HG03280 (cell line): Measurements from ENCODE around the gene PCDH15.

Experiments used
- ATAC-seq: cut with Tn5 transposase; IDR thresholded peaks from one replicate; pipeline ENCODE4 v1.9.1; 2021; ENCODE audit warnings: mild to moderate bottlenecking, moderate library complexity; ENCODE audit not compliant: unreplicated experiment

Gene PCDH15

DNA sequence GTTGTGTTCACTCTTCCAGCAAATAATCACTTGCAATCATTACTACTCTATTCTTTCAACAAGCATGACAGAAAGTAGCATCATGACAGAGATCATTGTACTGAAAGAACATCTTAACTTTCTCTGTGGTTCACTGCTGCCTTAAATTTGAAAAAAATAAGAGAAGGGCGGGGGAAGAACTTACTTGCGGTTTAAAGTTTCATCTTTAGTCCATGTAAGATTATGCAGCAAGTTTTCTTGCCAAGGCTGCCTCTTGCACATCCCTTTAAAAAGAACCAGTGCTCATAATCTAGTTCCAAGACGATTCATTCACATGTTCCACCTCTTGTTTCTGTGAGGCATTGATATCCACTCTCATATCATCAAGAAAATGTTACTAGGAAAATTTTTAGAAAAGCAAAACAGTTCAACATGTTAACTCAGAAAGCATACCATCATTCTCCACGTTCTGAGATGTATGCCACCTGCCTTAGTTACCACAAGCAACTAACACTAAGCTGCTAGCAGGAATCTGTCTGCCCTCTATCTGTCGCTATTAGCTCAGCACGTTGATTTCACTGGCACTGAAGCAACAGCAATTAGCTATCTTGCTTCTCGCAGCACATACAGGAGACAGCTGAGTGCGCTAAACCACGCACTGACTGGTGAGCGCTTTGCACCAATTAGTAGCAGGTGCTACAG, at the start of gene PCDH15:
Gene PCDH15, minus strand, starts transcription at position 491 of the 681 bp plus-strand sequence. CDS start 136,969 bp downstream, outside the sequence.
- ATAC-seq = no peak

DNA sequence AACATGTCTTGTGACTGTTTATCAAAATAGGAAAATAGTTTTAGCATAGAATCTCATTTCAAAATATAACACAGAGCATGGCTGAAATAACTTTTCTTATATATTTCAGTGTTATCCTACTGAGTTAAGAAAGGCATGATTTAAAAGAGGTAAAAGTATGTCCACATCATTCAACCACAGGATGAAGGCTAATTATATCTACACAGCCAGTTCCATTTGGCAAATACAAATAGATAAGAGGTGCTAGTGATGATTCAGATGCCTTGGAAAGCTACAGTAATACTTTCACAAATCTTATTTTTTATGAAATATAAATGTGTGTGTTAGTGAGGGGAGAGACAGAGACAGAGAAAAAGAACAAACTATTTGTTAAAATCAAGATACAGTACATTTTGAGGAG, 42.9 kb upstream of the PCDH15 start:
- ATAC-seq = no peak

DNA sequence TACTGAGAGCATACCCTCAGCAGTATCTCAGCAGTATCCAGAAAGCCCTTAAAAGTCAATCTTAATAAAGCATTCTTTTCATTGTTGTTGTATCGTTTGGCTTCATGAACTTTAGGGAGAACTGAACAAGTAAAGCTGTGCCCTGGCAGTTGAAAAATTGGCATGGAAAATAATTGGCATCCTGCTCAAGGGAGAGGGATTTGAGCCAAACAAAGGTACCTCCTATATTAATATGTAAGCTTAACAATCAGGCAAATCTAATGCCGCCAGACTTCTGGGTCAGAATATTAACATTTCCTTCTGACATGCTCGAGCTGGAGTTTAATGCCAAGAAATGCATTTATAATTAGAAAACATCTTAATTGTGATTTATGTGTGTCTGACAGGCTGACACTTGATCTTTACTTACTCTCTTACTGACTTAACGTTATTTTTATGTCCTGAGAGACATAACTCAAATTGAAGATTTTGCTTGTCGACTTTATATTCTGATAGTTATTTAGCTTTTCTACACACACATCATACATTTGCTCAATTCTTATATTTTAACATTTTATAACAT, 42.1 kb upstream of the PCDH15 start:
- no peak for ATAC-seq

DNA sequence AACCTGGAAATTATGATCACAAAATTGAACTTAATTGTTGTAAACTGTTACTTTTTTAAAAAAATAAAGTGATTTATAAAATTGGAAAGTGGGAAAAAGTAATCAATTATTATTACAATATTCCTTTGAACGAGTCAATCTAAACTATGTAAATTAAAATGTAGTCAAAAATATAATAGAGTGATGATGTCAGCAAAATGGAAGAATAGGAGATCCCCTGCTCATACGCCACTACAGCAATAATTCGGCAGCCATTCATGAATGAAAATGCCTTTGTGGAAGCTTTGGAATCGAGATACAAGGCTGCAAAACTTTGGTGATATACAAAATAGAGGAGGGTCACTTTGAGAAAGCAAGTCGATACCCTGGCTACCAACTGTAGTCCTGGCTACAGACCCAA, 36.4 kb upstream of the PCDH15 start:
- no peak for ATAC-seq

DNA sequence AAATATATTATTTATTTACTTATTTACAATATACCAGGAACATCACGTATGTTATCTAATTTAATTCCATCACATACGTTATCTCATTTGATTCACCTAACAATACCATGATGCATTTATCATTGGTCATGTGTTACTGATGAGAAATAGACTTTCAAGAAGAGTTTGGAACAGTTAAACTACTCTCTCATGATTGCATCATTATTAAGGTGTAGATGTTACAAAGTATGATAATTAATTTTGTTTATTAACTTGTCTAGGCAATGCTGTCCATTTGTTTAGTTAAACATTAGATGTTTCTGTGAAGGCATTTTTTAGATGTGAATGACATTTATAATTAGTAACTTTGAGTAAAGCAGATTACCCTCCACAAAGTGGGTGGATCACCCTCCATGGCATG, 32.0 kb upstream of the PCDH15 start:
- ATAC-seq = no peak

DNA sequence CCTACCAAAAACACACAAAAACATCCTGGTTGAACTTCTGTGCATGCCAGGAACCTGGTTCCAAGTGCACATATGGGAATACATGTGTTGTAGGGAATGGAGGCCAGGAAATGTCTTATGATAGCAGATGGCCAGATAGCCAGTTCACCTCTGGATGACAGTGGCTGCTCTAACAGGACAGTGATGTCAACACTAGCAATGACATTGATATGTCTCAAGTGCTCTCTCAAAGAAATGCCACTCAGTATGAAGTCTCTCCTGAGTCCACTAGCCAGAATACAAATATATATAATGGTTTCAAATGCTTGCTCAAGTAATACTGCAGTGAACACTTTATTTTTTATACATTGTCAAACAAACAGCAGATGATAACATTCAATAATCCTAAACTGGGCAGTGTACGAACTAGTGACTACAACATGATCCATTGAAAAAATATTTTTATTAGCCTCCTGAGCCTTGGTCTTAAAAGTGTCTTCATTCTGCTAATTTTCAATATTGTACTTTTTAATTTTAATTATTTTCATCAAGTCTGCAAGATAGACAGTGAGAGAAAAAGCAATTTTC, 26.0 kb upstream of the PCDH15 start:
- no peak for ATAC-seq

DNA sequence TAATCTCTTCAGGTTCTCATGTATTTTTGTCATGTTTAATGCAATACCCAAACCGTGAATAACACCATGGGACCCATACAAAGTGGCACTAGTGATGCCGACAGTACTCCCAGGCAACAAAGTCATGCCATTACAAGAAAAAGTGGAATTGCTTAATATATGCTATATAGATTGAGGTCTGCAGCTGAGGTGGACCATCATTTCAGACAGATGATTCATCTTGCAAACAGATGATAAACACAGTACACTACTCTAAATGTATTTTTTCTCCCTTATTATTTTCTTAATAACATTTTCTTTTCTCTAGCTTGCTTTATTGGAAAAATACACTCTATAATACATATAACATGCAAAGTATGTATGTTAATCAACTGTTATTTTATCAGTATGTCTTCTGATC, 14.6 kb upstream of the PCDH15 start:
- no peak for ATAC-seq

DNA sequence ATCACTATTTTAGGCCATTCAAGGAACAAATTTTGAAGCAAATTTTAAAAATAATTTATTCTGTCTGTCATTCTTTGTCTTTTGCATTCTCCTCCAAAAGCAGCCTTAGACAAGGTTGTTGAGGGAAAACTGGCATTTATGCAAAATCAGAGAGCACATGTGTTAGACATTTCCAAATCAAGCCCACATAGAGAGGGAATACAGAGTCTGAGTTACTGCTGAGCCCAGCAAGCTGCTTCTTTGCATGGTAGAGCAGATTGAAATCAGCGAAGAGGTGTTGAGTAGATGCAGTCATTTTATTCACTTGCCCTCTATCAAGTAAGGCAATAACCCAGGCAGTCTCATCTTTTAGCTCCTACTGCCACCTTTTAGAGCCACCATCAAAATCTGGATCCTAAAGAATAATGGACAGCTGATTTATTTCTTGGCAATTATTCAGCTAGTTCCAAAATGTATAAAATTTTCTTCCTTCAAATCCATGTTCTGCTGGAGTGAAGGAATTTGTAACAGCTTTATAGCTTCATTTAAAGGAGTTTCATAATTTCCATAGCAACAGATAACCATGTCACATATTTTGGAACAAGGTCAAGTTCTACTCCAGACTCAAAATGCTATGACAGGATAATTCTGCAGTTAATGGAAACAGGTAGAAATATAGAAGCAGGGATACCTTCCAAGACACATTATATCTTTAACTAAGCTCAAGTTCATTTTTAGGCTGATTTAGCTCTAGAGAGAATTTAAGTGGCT, 7.3 kb upstream of the PCDH15 start:
- no peak for ATAC-seq

DNA sequence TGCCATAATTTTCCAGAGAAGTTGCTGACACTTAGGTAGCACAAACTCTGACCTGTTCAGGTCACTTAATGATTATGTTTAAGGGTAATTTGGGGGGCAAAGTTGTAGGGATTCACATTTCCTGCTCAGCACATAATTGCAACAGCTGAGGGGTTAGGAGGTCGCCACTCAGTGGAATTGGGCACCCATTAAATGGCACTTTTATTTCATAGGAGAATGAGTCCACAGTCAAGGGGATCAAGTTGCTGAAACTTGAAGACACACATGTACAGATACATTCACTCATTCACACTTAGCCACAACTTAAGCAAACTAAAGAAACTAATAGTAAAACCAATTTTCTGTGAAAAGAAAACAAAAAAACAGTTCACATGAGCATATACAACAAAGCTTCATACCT, 1.5 kb downstream of the PCDH15 start:
- no peak for ATAC-seq

DNA sequence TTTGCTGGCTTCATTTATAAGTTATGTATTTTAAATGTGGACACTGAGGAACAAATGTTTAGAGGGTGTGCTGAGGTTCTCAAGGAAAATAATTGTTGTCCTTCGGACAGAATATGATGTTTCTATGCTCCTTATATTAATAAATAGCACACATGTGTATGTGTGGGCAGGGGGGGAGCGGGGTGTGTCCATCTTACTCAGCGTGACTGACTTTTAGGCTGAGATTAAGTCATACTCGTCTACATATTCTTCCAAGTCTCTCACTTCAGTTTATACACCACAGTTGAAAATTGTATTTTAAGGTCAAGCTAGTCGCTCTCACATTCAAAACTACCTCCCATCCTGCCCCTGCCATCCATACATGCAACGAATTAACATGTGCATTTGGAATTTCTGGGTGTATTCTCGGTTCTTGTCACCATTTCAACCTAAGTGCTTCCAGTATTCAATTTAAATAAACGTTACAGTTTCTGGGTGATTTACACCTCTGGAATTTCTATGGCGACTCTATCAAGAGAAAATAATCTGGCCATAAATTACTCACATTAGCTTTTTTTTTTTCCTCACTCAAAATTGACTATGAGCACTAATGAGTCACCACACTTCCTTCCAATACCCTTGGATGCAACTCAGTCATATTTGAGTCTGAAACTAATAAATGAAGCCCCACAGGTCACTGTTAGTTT, 3.3 kb downstream of the PCDH15 start:
- no peak for ATAC-seq

DNA sequence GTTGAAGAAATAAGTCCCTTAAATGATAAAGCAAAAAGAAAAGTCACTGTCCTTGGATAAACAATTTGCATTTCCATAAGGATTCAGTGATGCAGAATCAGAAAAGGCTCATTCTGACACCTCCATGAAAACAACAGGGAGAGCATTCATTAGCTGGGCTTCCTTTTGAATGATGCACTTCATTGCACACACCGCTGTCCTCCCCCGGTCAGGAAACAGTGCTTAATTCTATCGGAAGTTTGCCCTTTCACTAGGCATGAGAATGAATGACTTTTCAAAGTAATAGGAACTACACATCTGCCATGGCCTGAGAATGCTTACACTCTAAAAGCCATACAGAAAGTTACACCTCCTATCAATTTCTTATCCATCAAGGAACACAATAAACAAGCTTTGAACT, 4.2 kb downstream of the PCDH15 start:
- no peak for ATAC-seq

DNA sequence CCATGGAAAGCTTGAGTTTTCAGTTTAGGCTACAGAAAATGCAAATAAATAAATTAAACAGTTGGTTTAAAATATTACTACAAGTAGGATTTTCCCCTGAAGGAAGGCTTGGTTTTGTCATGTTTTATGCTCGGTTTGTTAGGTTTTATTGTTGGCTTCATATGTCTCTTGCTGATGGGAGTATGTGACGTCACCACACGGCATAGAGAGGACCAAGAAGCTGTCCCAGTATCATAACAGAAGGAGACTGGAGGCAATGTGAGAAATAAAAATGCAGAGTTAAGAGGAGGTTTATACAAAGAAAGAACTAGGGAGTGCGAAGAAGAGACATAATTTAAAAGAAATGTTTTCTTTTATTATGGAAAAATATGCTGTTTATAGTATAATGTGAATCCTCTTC, 24.4 kb downstream of the PCDH15 start:
- no peak for ATAC-seq

DNA sequence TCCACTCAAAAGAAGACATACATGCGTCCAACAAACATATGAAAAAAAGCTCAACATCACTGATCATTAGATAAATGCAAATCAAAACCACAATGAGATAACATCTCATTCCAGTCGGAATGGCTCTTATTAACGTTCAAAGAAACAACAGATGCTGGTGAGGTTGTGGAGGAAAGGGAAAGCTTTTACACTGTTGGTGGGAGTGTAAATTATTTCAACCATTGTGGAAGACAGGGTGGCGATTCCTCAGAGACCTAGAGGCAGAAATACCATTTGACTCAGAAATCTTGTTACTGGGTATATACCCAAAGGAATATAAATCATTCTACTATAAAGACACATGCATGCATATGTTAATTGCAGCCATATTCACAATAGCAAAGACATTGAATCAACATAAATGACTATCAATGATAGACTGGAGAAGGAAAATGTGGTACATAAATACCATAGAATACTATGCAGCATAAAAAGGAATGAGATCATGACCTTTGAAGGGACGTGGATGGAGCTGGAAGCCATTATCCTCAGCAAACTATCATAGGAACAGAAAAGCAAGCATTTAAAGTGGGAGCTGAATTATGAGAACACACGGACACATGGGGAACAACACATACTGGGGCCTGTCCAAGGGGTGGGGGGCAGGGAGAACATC, 28.4 kb downstream of the PCDH15 start:
- no peak for ATAC-seq

DNA sequence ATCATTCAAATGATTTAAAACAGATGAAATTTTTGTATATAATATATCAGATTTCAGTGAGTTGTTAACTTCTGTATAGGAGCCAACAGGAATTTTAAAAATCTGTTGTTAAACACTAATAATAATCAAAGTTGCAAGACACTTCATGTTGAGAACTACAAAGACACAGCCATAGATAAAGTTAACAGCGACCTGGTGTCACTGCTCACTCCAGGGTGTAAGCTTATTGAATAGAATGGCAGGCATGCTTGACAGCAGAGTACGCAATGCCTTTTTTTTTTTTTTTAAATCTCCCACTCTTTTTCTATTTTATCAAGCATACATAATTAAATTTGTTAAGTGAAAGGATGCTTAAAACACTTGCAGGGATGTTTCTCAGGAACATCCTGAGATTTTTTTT, 32.0 kb downstream of the PCDH15 start:
- ATAC-seq = no peak

DNA sequence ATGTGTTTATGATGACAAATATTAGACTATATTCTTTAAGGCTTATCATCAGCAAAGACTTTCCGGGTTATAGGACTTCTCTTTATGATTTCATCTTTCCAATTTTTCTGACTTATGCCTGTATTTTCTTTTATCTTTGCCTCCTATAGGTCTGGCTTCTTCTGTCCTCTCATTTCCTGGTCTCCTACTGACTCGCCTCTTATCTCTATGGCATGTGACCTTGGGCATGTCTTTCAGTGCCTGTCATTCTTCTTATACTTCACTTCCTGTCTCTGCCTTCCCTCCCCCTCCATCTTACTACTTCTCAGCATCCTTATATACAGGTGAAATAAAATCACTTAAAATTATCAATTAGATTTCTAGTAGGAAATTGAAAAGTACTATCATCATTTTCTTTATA, 42.2 kb downstream of the PCDH15 start:
- no peak for ATAC-seq

DNA sequence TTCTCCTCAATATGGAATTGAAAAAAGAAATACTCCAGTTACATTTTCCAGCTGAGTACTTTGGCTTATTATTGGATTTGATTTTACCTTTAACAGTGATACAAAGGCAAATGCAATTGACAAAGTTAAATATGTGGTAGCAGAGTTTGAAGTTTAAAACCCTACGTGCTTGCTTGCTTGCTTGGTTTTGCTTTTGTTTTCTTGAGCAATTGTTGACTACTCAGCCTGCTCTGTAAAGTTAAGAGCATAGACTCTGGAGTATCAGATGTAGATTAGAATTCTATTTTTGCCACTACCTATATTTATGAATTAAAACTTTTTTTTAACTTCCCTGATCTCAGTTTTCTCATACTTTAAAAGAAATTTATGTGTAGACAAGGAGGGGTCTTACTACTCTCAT, 51.4 kb downstream of the PCDH15 start:
- no peak for ATAC-seq

DNA sequence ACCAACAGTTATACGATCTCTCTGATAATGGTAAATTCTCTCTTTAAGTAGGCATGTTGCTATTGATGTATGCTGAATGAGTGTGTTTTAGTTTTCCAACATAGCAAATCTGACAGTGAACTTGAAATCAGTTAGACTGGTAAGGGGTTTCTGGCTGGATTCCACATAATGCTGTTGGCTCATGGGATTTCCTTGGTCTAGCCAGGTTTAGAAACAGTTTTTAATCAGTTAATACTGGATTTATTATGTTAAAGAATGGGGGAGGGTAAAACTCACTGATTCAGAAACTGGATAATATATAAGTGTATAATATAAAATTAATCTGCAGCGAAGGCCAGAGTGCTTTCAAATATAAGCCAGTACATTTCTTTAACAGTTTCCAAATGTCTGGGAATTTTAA, 55.6 kb downstream of the PCDH15 start:
- no peak for ATAC-seq

DNA sequence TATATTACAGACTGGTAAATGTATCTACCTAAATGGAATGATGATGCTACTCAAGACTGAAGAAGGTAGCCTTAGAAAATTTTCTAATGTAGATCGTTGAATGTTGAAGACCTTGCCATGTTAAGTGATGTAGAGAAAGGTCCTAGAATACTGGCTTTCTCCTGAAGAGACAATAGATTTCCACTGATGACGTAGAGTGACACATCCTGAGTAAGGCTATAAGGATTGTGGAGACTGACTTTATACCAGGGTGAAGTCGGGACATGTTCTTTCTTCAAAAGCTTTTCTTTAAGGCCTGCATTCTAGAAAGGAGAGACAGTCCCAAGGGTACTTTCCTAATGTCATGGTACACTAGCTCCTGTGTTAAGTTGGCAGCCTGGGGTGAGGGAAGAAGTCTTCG, 58.6 kb downstream of the PCDH15 start:
- no peak for ATAC-seq

DNA sequence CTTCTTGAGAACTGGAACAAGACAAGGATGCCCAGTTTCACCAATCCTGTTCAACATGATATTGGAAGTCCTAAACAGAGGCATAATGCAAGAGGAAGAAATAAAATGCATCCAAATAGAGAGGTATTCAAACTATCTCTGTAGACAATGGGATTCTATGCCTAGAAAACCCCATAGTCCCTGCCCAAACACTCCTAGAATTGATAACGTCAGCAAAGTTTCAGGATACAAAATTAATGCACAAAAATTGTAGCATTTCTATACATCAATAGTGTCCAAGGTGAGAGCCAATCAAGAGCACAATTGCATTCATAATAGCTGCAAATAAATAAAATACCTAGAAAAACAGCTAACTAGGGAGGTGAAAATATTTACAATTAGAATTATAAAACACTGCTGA, 72.5 kb downstream of the PCDH15 start:
- no peak for ATAC-seq

DNA sequence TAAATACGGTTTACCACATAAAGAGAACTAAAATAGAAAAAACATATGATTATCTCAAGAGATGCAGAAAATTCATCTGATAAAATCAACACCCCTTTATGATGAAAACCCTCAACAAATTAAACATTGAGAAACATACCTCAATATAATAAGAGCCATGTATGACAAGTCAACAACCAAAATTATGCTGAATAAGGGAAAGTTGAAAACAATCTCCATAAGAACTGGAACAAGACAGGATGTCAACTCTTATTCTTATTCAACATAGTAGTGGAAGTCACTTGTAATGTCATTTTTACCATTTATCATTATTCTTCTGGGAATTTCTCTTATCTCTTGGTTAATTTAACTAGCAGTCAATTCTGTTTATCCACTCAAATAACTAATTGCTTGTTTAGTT, 79.0 kb downstream of the PCDH15 start:
- no peak for ATAC-seq

DNA sequence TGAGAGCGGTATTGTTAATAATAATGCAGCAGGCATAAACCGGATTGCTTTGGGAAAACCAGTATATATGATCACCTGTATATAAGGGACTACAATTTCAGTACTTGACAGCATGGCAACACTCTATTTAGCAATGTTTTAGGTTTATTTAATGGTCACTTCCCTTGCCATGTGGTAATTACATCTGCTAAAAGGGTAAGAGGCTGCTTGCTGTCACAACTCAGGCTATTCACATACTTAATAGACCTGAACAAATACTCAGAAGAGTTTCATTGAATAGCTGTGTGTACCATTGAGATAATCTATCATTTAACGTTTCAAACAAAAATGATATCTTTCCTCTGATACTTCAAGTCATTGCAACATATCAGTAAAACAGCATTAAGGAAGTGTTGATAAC, 90.1 kb downstream of the PCDH15 start:
- no peak for ATAC-seq
